ENCODE data around the gene RTN4. TPM values are rescaled to one million over a fixed set of nuclear protein-coding genes. Genes with fewer than 3 reads are reported as not detected.

Gene RTN4
- polyA plus RNA-seq, 1 donor (not counting 4 experiments of a cell fraction or from before 2014, with no cell fraction given), result 406 TPM

DNA sequence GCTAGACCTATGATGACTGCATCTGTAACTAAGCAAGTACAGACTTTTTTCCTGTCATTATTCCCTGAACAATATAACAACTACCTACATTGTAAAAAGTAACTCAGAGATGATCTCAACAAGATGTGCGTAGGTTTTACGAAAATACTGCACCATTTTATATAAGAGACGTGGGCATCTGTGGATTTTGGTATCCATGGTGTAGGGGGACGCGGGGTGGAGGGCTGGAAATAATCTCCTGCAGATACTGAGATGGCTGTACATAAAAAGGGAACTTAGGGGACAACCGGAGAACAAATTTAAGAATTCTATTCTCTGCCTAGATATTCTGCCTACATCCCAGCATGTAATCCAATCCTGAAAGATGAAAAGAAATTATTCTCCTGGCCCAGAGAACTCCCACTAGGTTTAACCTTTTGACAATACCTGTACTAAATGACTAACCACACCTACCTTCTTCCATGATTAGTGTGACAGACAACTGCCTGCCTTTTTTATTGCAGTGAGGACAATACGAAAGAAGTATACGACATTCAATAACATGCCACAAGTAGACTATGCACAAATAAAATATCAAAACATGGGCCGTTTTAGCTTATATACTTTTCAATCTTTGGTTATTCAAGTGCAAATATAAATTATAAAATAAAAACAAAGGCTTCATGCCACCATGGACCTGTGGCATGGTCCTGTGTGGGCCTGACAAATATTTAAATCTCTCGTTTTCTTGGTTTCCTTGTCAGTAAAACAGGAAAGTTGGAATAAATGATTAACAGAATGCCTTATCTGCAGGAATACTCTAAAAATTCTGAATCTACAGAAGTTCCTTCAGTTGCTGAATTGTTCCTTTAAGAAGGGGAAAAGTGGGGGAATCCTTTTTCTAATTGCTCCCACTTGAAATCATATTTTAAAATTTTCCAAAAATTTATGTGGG lies 46.3 kb downstream of the RTN4 start:
- Histone ChIP-seq H2AFZ (ENCODE audit: control insufficient read depth, low read length) (no peak overlapping the region), H3K27ac (ENCODE audit: control insufficient read depth, insufficient read depth, low read length) (no peak overlapping the region), H3K9ac (ENCODE audit: control insufficient read depth, extremely low read depth, insufficient read depth, low read length) (no peak overlapping the region), H3K9me3 (ENCODE audit: control insufficient read depth, low read depth, low read length) (no peaks in the 10 kb centered on the region), H3K79me2 (ENCODE audit: control insufficient read depth, insufficient read depth, low read length) (peaks cover 100% of the 10 kb centered on the region), H3K36me3 (ENCODE audit: control insufficient read depth in 2 of 2, extremely low read depth in 1 of 2, insufficient read depth in 2 of 2, low read length in 2 of 2) (no peaks in the 10 kb centered on the region), H3K4me1 (ENCODE audit: control insufficient read depth, extremely low read depth, insufficient read depth, low read length) (peaks cover 58% of the 10 kb centered on the region), H3K4me3 (ENCODE audit: control insufficient read depth in 2 of 3, extremely low read depth in 1 of 3, insufficient read depth in 2 of 3, low read depth in 1 of 3, low read length in 3 of 3) (no peak overlapping the region), H3K4me2 (ENCODE audit: control insufficient read depth, extremely low read depth, insufficient read depth, low read depth, low read length) (no peak overlapping the region), H3K9me1 (ENCODE audit: control insufficient read depth, extremely low read depth, insufficient read depth, low read length) (no peaks in the 10 kb centered on the region), H3K27me3 (ENCODE audit: control insufficient read depth, extremely low read depth, insufficient read depth, low read length) (no peaks in the 10 kb centered on the region), H4K20me1 (ENCODE audit: control insufficient read depth, extremely low read depth, insufficient read depth, low read length) (peaks cover 13% of the 10 kb centered on the region)
- FAIRE-seq (no peak), DNase-seq (ENCODE audit: low read depth, low spot score) (no peak)
- TF ChIP-seq, protein P1, sequence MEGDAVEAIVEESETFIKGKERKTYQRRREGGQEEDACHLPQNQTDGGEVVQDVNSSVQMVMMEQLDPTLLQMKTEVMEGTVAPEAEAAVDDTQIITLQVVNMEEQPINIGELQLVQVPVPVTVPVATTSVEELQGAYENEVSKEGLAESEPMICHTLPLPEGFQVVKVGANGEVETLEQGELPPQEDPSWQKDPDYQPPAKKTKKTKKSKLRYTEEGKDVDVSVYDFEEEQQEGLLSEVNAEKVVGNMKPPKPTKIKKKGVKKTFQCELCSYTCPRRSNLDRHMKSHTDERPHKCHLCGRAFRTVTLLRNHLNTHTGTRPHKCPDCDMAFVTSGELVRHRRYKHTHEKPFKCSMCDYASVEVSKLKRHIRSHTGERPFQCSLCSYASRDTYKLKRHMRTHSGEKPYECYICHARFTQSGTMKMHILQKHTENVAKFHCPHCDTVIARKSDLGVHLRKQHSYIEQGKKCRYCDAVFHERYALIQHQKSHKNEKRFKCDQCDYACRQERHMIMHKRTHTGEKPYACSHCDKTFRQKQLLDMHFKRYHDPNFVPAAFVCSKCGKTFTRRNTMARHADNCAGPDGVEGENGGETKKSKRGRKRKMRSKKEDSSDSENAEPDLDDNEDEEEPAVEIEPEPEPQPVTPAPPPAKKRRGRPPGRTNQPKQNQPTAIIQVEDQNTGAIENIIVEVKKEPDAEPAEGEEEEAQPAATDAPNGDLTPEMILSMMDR (optimal IDR thresholded peaks at IDR 0.05 in 1 of 3, IDR thresholded peaks at IDR 0.05 in 1 of 3, conservative IDR thresholded peaks at IDR 0.05 in 1 of 3; ENCODE audit: extremely low read depth in 1 of 3, insufficient read depth in 2 of 3, low read length in 3 of 3), result no peak
- no peak for TF ChIP-seq EZH2 (IDR thresholded peaks at IDR 0.05; ENCODE audit: low read length)
- dilution Hi-C loops (cut with MboI; ENCODE audit: extremely low pct_ligation_motif_present, low sequenced_read_pairs), result no loop called here

DNA sequence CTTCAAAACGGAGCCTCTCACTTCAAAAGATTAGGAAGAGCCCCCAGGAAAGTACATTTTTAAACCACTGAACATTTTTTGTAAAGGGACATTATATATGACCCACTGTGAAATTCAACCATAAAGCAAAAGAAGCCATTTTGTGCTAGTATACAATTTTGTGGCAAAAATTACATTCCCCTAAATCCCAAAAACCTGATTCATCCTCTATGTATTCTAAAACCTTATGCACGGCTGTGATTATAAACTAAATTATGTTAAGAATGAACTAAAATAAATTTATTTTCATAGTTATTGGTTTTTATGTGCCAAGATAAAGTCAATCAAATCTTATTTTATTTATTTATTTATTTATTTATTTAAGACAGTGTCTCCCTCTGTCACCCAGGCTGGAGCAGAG lies 48.5 kb downstream of the RTN4 start:
- TF ChIP-seq EZH2 (IDR thresholded peaks at IDR 0.05; ENCODE audit: low read length), result no peak
- TF ChIP-seq, protein P1 (optimal IDR thresholded peaks at IDR 0.05 in 1 of 3, IDR thresholded peaks at IDR 0.05 in 1 of 3, conservative IDR thresholded peaks at IDR 0.05 in 1 of 3; ENCODE audit: extremely low read depth in 1 of 3, insufficient read depth in 2 of 3, low read length in 3 of 3), result no peak
- H3K9me3 ChIP-seq (ENCODE audit: control insufficient read depth, low read depth, low read length), result no peaks in the 10 kb centered on the region
- H3K9ac ChIP-seq (ENCODE audit: control insufficient read depth, extremely low read depth, insufficient read depth, low read length), result no peak overlapping the region
- peaks cover 17% of the 10 kb centered on the region for H4K20me1 ChIP-seq (ENCODE audit: control insufficient read depth, extremely low read depth, insufficient read depth, low read length)
- peaks cover 100% of the 10 kb centered on the region for H3K79me2 ChIP-seq (ENCODE audit: control insufficient read depth, insufficient read depth, low read length)
- H3K9me1 ChIP-seq (ENCODE audit: control insufficient read depth, extremely low read depth, insufficient read depth, low read length), result no peaks in the 10 kb centered on the region
- no peak overlapping the region for H3K4me3 ChIP-seq (ENCODE audit: control insufficient read depth in 2 of 3, extremely low read depth in 1 of 3, insufficient read depth in 2 of 3, low read depth in 1 of 3, low read length in 3 of 3)
- peaks cover 39% of the 10 kb centered on the region for H3K4me1 ChIP-seq (ENCODE audit: control insufficient read depth, extremely low read depth, insufficient read depth, low read length)
- FAIRE-seq (no peak), DNase-seq (ENCODE audit: low read depth, low spot score) (no peak)
- dilution Hi-C loops (cut with MboI; ENCODE audit: extremely low pct_ligation_motif_present, low sequenced_read_pairs), result no loop called here
- no peak overlapping the region for H2AFZ ChIP-seq (ENCODE audit: control insufficient read depth, low read length)
- H3K4me2 ChIP-seq (ENCODE audit: control insufficient read depth, extremely low read depth, insufficient read depth, low read depth, low read length), result no peak overlapping the region
- H3K27me3 ChIP-seq (ENCODE audit: control insufficient read depth, extremely low read depth, insufficient read depth, low read length), result no peaks in the 10 kb centered on the region
- no peak overlapping the region for H3K27ac ChIP-seq (ENCODE audit: control insufficient read depth, insufficient read depth, low read length)
- no peaks in the 10 kb centered on the region for H3K36me3 ChIP-seq (ENCODE audit: control insufficient read depth in 2 of 2, extremely low read depth in 1 of 2, insufficient read depth in 2 of 2, low read length in 2 of 2)
